ENCODE data around the gene GNGT2.

Gene GNGT2

DNA sequence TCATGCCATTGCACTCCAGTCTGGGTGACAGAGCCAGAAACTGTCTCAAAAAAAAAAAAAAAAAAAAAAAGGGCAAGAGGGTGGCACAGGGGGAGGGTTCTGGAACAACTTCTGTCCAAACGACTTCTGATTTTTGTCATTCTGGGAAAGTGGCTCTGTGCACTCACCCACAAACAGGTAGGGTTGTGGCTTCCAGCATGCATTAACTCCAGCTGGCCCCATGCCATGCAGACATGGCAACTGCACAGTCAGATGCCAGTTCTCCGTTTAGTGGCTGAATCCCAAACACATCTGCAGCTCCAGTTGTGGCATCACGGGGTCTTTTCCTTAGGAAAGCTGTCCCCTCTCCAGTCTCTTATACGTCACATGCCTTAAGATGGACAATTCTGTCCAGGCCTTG is 47.5 kb downstream of the GNGT2 start:
- no peak for DNase-seq

DNA sequence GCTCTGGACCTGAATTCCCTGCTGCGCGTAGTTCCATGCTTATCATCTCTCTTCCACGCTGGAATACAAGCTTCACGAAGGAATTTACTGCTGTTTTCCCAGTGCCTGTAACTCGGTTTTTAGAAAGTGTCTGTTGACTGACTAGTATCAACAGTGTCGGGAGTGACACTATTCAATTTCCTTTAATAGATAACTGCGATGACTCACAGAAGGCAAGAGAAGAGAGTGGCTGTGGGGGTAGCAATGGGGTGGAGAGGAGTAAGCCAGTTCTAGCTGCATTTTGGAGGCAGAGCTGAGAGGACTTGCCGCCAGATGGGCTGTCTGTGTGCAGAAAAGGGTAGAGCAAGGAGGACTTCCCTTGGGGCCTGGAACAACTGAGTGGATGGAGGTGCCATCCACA is 52.6 kb downstream of the GNGT2 start:
- no peak for DNase-seq

GRCh38 chr17:49156256-49156655 is 54.1 kb downstream of the GNGT2 start:
- no peak for DNase-seq
